Esophagus muscularis mucosa (tissue), 3 donors: ENCODE results near the gene KIRREL3.

ENCODE experiments used
- CTCF ChIP-seq, 3 experiments: fragments of 200-600 bp in 2 of 3; fragments of 450-650 bp in 1 of 3; sonication (generic) in 2 of 3; IDR thresholded peaks; one replicate each; pipeline ENCODE4 v1.5.1; 2017 to 2019; ENCODE audit warnings: antibody characterized with exemption in 3 of 3, mild to moderate bottlenecking in 2 of 3, moderate library complexity in 1 of 3
- POLR2A ChIP-seq: fragments of 450-650 bp; IDR thresholded peaks from one replicate; pipeline ENCODE4 v1.6.1; 2017; ENCODE audit warnings: antibody characterized with exemption, moderate library complexity, mild to moderate bottlenecking, low read depth
- POLR2AphosphoS5 ChIP-seq, 2 donors: sonication (generic); formaldehyde crosslinking; IDR thresholded peaks; one replicate each; pipeline ENCODE4 v1.6.1; 2017; ENCODE audit warnings: antibody characterized with exemption in 2 of 2

DNA sequence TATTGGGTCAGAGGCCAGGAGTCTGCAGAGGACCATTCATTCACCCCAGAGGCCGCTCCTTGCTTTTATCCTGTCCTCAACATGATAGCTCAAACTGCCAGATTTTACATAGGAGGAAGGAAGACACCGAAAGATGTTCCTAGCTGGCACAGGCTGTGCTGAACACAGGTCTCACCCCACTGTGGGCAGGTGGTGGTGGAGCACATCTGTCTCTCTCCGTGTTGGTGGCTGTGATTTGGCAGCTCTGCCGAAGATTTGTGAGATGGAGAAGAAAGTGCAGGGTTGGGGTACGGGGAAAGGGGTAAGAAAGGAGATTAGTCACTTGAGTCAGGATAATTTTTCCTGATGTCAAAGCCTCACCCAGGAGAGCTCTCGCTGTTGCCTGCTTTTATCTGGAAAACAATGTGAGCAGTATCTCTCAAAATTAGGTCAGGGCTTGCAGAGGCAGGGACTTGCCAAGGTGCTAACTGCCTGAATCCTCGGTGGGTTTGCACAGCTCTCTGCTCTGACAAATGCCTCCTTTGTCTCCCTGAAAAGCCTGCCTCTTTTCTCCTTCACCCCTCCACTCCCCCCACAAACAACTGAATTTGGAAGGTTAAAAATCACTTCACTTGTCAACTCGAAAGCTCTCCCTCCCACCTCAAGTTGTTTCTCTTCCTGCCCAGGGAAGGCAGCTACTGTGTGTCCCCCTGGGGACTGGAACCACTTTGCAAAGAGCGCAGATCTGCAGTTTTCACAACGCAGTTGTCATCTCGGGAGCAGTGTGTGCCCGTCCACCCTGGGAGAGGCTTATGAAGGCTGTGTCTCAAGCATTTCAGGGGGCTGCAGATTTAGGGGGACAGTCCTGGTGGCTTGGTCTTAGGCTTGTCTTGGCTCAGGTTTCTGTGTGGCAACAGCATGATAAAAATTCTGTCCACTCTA lies 345.4 kb downstream of the KIRREL3 start:
- no peak for TF ChIP-seq CTCF (IDR thresholded peaks at IDR 0.05)
- no peak for TF ChIP-seq POLR2AphosphoS5 (IDR thresholded peaks at IDR 0.05)
- TF ChIP-seq POLR2A = no peak
